Measurements from ENCODE around the gene PAX3.

Gene PAX3

DNA sequence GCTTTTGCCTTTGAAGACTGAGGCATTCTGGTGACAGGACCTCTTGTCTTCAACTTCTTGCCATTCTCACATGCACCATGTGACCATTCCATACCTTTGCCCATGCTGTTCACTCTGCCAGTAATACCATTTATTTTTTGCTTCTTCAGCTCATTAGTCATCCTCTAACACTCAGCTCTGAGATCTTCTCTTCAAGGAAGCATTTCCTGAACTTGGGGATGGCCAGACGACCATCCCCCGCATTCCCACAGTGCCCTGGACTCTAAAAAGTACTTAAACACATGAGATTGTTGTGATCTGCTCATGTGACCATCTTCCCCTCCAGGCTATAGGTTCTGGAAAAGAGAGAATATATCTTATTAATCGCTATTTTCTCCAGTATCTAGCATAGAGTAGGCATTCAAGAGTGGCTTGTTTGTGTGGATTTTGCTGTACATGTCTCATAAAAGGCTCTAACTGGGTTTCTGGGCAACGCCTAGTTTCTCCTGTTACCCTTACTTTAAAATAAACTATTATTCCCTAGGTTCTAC is 33.9 kb downstream of the PAX3 start:
- DNase-seq, result no peak

DNA sequence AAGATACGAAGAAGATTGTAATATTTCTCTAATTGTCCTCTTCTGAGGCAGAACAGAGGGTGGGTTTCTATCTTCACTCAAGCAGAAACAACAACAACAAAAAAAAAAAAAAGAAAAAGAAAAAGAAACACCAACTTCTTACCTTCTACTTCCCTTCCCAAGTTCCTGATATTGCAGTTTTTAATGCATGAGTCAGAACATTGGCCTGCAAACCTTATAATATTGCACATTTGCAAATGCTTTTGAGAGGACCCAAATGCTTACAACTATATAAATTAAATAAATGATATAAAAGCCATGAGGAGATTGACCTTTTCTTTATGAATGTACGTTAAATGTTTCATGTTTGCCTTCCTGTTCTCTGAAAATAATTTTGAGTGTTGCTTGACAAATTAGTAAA is 37.3 kb downstream of the PAX3 start:
- no peak for DNase-seq

DNA sequence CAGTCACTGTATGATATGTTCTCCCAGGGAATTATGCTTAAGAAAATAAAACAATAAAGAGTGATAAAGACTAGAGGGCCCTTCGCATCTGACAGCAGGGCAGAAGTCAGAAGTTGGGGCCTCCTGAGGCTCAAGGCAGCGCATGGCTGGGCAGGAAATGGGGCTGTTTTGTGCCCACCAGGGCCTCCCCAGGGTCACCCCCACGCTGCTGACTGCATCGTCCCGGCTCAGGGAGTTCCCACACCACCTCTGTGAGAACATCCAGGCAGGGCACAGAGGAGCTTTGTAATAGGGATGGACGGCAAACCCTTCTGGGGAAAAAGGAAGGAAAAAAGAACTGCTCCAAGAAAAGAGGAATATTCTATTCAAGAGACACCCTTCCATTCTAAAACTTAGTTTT is 41.2 kb downstream of the PAX3 start:
- no peak for DNase-seq

DNA sequence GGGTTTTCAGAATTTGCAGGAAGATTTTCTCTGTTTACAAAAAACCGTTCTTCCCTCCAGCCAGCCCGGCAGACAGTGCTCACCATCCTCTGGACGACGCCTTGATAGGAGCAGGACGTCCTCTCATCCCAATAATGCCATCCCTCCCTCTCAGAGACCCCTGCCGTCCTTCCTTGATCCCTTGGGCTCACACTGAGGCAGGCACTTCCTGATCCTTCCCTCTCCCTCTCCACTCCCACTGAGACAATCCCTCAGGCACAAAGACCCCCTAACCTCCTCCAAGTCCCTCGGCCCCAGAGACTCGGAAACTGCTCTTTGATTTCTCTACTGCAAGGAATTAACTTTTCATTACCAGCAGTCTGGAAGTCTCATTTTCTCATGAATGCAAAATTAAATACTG is 42.5 kb downstream of the PAX3 start:
- no peak for DNase-seq

DNA sequence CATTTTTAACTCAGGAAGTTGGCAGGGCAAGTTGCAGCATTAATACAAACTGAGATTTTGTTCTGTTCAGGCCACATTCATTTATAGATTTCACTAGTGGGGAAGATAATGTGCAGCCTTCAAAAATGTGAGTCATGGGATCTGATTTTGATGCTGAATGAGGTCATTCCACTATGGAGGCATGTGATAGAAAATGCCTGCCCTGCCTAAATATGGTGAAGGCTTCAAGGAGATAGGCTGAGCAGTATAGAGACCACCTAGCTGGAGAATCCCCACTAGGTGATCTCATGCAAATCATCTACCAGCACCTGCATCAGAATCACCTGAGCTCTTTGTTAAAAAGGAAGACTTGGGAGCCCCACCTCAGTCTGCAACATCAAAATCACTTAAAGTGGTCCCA is 43.7 kb downstream of the PAX3 start:
- no peak for DNase-seq

DNA sequence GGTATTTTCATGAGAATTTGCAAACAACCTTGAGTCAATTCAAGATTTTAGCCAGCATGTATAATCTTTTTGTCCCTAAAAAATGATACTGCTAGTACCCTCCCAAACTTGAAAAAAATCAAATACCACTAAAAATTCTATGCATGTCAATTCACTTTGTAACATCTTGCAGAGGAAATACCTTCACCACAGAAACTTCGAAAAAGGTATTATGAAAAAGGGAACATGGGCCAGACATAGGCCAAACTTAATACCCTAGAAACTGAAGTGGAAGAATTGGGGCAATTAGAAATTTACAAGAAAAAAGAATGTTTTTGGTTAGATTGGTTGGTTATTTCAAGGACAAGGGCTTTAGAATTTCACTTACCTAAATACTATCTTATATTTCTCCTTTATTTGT is 48.5 kb downstream of the PAX3 start:
- no peak for DNase-seq

DNA sequence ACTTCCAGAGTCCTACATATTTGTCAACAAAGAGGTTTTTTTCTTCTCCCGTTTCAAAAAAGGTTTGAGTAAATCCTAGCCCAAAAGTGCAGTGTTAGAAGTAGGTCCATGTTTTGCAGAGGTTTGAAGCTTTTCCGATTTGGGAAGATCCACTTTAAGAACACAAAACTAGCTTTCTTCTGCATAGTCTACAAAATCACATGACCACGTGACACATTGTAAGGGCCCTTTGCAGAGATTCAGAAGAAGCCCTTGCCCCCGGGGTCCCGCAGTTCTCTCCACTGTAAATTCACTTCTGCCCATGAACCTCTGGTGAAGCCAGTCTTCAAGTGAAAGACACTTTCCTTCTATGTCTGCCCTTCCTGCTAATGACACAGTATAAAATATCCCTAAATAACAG is 49.4 kb downstream of the PAX3 start:
- DNase-seq, result no peak

DNA sequence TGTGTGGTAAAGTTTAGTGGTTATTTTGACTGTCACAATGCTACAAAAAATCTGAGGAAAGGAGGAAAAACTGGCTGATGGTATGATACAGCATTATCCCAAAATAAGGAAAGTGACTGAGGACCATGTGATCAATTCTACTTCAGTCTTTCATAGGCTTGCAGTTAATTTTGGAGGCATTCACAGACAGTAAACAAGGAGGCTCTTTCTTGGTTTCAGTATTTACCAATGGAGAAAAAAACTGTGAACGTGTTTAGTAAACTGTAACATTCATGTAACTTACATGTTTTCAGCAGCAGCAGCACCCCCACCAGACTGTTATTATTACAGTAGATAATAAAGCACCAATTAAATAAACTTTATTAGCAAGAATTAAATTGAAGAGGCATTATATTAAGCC is 50.0 kb downstream of the PAX3 start:
- no peak for DNase-seq

DNA sequence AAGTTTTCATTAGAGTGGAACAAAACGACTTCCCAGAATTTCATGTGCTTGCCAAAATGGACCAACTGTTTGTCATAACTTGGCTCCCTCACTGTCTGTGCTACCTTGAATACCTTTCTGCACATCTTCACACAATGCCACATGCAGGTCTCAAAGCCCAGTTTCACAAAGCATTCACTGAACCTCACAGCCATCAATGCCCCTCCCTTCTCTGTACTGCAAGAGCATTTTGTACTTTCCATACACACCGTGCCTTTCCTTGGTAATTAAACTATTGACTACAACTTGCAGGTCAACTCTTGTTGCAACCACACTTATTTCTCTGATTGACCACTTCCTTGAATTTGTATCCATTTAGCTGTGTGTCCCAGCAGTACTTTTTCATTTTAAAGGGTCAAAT is 50.5 kb downstream of the PAX3 start:
- no peak for DNase-seq

DNA sequence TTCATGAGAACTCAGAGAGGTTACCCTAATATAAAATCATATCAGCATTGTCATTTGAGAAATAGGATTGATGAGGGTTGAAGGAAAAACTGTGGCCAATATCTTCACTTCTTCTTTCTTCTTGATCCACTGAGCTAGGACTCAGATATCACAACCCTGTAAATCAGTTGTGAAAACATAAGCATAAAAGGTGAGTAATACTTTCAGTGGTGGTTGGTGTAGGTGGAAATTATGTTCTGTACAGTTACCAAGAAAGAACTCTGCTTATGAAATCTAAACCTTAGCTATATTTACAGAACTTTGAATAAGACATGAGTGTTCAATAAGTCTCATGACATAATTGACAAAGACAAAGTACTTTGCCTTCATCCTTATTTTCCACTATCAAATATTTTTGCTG is 56.3 kb downstream of the PAX3 start:
- no peak for DNase-seq

DNA sequence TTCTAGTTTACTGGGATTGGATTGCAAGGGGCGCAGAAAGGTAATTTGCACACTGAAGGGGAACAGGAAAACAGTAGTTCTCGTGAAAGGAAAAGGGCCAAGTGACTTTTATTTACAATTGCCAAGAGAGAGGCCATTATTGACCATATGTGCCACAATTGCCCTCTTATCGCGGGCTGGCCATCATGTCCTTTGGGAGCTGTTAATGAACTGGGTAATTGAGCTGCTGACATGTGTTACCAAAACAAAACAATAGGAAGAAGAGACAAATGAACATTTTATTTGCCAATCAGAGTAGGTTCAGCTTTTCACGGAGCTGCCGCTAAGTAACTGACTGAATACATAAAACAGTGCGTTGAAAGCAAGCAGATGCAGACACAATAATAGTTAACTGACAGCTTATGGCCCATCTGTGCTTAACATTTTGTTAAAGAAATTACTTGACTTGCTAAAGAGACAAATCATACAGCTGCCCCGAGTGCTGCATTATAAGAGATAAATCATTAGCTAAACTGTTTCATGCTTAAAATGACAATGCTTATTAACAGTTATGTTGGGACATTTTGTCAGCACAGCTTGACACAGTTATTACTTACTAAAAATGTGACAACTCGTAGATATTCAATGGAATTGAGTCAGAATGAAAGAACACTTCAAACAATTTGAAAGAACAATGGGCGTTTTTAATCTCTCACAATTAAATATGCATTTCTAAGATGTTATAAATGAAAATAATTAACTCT is 57.5 kb downstream of the PAX3 start:
- DNase-seq, result no peak

DNA sequence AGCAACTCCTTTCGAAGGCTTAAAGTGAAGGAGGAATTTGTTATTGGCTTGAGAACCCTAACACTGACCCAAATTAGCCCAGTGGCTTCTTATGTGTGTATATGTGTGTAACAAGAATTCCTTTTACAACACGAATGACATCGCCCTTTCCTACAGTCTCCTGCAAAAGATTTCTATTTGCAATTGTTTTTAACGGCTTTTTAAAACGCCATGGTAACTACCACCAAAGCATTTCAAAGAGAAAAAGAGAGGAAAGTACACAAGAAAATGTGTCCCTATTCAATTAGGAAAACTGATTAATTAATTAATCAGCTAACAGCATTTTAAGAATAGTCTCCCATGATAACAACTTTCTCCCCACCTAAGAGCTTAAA is 58.1 kb downstream of the PAX3 start:
- DNase-seq, result no peak

DNA sequence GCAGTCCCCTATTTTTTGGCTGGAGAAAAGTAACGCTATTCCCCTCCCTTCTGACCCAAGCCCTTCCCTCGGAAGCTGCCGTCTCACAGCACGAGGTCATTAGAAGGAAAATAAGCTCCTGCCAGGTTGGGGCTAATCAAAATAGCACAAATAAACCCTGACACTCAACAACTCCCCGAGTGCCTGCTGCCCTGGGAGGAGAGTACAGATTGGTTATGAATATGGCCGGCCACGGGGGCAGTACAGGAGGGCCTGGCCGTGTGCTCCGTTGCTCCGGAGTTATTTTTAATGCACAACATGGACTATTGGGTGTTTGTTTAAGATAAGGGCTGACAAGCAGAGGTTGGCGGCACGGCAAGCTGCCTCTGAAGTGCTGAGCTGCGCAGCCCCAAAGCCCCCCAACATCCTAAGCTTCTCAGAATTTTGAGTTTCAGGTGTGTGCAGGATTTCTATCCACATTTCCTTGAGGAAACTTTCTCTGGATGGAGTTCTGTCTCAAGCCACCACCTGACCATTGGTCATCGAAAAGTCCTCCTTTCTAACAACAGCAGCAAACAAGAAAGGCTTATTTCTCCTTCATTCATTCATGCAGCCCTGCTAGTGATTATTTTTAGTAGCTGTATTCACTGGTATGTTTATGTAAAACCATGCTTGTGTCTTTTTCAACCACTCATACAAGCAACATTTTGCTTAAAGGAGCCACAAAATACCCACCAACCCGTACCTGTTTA is 58.7 kb downstream of the PAX3 start:
- DNase-seq, result no peak

DNA sequence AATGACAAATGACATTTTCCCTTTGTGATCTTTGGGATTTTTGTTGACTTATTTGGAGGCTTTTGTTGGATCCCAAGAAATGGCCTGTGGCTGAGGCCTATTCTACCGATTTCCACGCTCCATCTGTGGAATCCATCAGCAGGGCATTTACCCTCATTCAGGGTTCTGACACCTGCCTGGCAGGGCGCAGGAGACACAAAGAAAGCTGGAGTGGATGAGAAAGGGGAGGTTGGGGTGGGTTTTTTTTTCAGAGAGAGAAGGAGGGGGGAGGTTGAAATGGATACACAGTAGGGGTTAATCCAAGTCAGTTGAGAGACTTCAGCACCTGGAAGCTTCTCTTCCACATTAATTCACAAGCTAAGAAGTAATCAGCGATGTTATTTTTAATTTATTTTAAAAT is 59.7 kb downstream of the PAX3 start:
- DNase-seq, result no peak

DNA sequence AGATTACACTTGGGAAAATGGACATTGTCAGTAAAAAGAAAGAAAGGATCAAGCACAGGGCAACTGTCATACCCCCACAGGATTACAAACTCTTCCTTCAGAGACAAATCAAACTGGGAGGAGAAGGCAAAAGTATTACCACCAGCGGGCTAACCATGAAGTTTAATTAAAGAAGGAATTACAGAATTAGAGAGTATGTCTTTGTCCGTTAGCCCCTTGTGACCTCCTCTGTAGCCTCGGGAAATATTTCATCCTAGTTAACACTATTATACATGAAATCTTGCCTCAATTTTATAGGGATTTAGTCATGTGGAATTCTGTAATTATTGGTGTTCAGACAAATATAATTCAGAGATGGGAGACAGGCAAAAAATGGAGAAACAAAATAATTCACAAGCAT is 60.7 kb downstream of the PAX3 start:
- DNase-seq, result no peak

DNA sequence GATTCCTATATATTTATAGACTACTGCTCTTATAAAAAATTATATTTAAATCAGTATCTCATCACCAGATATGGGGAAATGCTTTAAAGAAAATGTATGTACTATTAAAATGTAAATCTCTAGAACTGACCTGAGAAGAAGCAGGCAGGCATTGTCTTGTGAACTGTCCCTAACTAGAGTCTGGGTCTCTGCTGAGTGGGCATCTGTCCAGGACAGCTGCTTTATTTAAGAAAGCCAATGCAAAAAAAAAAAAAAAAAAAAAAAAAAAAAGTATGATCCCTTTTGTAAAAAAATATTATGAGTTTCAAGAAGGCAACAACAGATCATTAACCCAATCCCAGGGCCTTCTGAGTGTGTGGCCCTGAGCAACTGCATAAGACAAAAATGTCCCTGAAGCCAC is 66.0 kb downstream of the PAX3 start:
- DNase-seq, result no peak

DNA sequence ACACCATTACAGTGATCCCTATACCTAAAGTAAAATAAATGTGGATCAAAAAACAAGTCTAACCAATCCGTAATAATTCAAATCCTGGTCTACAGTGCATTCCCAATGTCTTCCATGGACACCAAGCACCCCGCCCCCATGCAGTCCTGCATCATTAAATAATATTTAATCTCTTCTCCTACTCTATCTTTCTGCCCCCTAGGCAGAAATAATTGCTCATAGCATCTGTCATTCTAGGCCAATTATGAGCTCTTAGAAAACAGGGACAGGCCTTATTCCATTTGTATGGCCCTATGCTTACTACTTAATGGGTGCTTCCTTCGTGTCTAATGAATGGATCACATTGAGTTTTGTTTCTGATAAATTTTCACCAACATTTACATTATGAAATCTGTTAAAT is 66.4 kb downstream of the PAX3 start:
- no peak for DNase-seq

DNA sequence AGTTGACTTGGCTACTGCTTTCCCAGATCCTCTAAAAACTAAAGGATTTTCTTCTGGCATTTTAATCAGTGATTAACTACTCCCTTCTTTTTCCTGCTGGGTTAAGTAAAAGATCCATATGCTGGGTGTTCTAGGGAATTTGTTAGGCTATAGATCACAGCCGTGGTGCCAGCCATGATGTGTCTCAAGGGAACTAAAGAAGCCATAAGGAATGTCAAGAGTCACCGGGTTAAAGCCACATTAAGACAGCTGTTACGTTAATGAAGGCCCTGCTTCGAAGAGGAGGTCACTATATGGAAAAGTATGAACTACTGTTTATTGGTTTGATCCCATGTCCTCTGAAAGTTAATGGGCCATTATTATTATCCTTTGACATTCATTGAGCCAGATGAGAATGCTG is 70.7 kb downstream of the PAX3 start:
- DNase-seq, result no peak

DNA sequence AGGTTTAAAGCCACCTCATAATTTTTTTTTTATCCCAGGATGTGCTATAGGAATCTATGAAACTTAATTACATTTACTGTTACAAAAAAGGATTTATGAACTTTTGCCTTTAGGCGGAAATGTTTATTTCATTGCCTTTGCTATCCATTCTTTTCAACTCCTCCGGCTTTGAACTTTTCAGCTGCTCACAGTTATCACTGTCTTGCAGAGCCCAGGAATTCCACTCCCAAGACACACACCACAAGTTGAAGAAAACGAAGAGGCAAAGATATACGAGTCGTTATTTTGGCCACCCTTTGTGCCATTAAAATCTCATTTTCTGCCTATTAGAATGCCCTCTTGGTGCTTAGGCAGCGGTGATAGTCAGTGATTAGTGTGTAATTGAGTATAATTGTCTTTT is 80.0 kb downstream of the PAX3 start:
- no peak for DNase-seq

DNA sequence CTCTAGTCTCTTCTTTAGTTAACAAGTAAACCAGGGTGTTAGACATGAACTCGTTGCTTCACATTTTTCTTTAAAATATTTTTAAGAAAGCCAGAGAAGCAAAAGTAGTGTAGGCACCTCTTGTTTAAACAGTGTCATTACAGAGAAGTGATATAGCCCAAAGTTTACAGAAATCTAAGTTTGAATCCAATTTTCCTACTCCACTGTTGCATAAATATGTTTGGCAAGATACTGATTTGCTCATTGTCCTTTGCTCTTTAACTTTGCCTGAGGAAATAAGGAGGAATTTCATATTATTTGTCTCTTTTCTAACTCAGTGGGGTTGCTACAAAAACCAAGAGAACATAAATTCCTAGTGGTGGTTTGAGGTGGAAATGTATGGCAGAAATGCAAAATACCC is 81.1 kb downstream of the PAX3 start:
- no peak for DNase-seq

DNA sequence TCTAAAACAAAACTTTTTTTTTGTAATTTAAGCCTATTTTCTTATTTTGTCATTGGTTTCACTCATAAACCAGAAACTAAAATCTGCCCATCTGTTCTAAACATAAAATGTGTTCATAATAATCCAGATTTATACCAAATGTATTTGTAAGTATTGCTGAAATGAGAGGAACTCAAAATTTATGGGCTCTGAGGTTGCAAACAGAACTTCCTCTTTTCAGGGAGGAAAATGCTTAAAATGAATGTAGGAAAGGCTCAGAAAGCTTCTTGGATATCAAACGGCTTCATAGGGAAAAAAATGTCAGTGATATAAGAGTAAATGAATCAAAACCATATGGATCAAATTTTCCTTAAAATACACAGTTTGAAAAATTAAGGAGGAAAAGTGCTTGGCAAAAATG is 83.9 kb downstream of the PAX3 start:
- DNase-seq, result no peak

DNA sequence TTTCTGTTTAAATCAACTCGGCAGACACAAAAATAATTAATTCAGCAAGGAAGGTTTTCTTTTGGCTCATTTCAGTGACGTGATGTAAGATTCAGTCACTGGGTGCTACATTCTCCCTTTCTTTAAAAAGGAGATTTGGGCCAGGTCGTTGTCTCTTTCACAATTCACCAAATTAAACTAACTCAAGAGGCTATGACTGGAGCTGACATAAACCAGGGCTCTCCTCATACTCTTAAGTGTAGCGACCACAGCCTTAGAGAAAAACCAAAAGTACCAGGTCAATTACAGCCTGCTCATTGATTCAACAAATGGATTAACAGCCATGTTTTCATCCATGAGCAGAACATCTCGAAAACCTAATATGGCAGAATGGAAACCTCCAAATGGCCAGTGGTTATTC is 85.7 kb downstream of the PAX3 start:
- DNase-seq, result no peak

DNA sequence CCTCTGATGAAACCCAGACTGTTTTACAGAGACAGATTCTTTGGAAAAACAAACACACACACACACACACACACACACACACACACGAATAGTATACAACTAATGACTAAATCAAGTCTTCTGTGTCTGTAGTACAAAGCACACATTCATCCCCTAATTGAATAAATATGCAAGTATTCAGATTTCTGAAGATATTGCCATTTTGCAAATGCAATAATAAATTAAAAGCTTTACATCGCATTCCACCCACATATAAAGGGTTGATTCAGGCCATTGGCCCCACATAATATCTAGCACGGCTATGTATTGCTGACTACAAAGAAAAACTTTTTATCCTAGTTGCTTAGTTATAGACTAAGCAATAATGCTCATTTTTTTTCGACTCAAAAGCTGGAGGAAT is 86.2 kb downstream of the PAX3 start:
- DNase-seq, result no peak

DNA sequence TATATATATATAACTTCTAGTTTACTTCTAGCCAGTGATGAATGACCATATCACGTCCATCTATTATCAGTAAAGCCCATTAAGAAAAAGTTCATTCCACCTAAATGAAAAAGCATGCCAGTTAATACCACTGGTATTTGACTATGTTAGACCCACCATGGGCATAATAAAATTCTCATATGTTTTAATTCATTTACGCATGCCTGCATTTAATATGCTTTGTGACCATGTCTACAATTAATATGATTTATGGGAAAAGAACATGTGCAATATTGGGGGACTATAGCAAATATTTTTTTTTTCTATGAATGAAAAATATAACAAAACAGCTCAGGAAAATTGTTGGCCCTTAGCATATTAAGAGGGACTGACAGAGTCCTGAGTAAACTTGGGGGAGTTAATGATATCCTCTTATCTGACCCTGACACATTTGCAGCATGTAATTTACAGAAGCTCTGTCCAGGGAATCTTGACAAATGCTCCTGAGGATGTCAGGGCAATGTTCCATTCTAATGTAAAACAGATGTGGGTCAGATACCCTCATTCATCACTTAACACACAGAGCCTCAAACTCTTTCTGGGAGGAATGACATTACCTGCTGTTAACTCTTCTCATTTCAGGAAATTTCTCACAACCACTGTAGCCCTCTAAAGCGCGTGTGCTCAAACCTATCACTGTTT is 90.6 kb downstream of the PAX3 start:
- DNase-seq, result no peak
